NCI-H1048 (cell line): Measurements from ENCODE around the gene TRIM33.

Source experiments
- DNase-seq: peaks from one replicate; lab custom pipeline; 2025; lab: John Stamatoyannopoulos, UW

Gene TRIM33

GRCh38 chr1:114511032-114511785 is at the start of gene TRIM33:
TRIM33 (minus strand) TSS chr1:114511203; CDS start chr1:114511076, 127 bp downstream.
- DNase-seq = peak; percentile 87

- no peak for DNase-seq
Measured at GRCh38 chr1:114559356-114559755, 48.4 kb upstream of the TRIM33 start.

GRCh38 chr1:114558544-114558943 is 47.5 kb upstream of the TRIM33 start:
- DNase-seq = no peak

- no peak for DNase-seq
Measured at GRCh38 chr1:114554577-114554976, 43.6 kb upstream of the TRIM33 start.

GRCh38 chr1:114552106-114552639 is 41.2 kb upstream of the TRIM33 start:
- DNase-seq = no peak

- DNase-seq = no peak
Measured at GRCh38 chr1:114551400-114551799, 40.4 kb upstream of the TRIM33 start.

- no peak for DNase-seq
Measured at GRCh38 chr1:114550336-114550735, 39.3 kb upstream of the TRIM33 start.

GRCh38 chr1:114549137-114549536 is 38.1 kb upstream of the TRIM33 start:
- DNase-seq = no peak

GRCh38 chr1:114547076-114547475 is 36.1 kb upstream of the TRIM33 start:
- DNase-seq = no peak

GRCh38 chr1:114545796-114546195 is 34.8 kb upstream of the TRIM33 start:
- no peak for DNase-seq

GRCh38 chr1:114545315-114545714 is 34.3 kb upstream of the TRIM33 start:
- no peak for DNase-seq

GRCh38 chr1:114540821-114541220 is 29.8 kb upstream of the TRIM33 start:
- DNase-seq = no peak

GRCh38 chr1:114540272-114540671 is 29.3 kb upstream of the TRIM33 start:
- DNase-seq = no peak

- no peak for DNase-seq
Measured at GRCh38 chr1:114536043-114536442, 25.0 kb upstream of the TRIM33 start.

- no peak for DNase-seq
Measured at GRCh38 chr1:114535401-114535800, 24.4 kb upstream of the TRIM33 start.

- DNase-seq = no peak
Measured at GRCh38 chr1:114531094-114531493, 20.1 kb upstream of the TRIM33 start.

GRCh38 chr1:114530224-114530623 is 19.2 kb upstream of the TRIM33 start:
- DNase-seq = no peak

- DNase-seq = no peak
Measured at GRCh38 chr1:114524944-114525343, 13.9 kb upstream of the TRIM33 start.

- DNase-seq = no peak
Measured at GRCh38 chr1:114522264-114522575, 11.2 kb upstream of the TRIM33 start.

GRCh38 chr1:114521396-114522263 is 10.6 kb upstream of the TRIM33 start:
- DNase-seq = no peak

- no peak for DNase-seq
Measured at GRCh38 chr1:114517348-114517747, 6.3 kb upstream of the TRIM33 start.

- no peak for DNase-seq
Measured at GRCh38 chr1:114512595-114513280, 1.7 kb upstream of the TRIM33 start.
